ENCODE measurements around the gene FAM186B. TPM values are rescaled to one million over a fixed set of nuclear protein-coding genes. Genes with fewer than 3 reads are reported as not detected.

Gene FAM186B
- total RNA-seq, 1 donor from 2014 or later: 0.13 TPM

GRCh38 chr12:49539406-49540228 lies 65.8 kb downstream of the FAM186B start:
- DNase-seq (ENCODE audit: low read depth, low spot score): no peak

GRCh38 chr12:49538510-49539403 lies 66.7 kb downstream of the FAM186B start, which contains the start of gene KCNH3:
KCNH3 (plus strand) TSS chr12:49539030; CDS start chr12:49539417, 387 bp downstream.
- no peak for DNase-seq (ENCODE audit: low read depth, low spot score)

GRCh38 chr12:49537752-49538509 lies 67.5 kb downstream of the FAM186B start:
- DNase-seq (ENCODE audit: low read depth, low spot score): no peak

Other genes with a start within 250 kb of the FAM186B start
- 44.5 and 45.5 TPM in 2 replicates for gene SPATS2, start 238.2 kb downstream of the FAM186B start, total RNA-seq
- 0.26 and 0.28 TPM in 2 replicates for gene KCNH3, start 66.6 kb downstream of the FAM186B start, total RNA-seq
- 76.9 and 79.0 TPM in 2 replicates for gene MCRS1, start 37.5 kb downstream of the FAM186B start, total RNA-seq
- 4.1 and 5.7 TPM in 2 replicates for gene PRPF40B, start 17.9 kb upstream of the FAM186B start, total RNA-seq
- 69.7 and 80.3 TPM in 2 replicates for gene FMNL3, start 101.8 kb upstream of the FAM186B start, total RNA-seq
- 333 and 433 TPM in 2 replicates for gene TMBIM6, start 135.9 kb upstream of the FAM186B start, total RNA-seq
- 11.8 and 11.9 TPM in 2 replicates for gene NCKAP5L, start 222.8 kb upstream of the FAM186B start, total RNA-seq
- gene BCDIN3D, start 237.5 kb upstream of the FAM186B start, total RNA-seq: 2.3 and 3.1 TPM in 2 replicates